K562 (cell line): Measurements from ENCODE around the gene MTHFS. TPM values are rescaled to one million over a fixed set of nuclear protein-coding genes. Genes with fewer than 3 reads are reported as not detected.

Experiments
- FIP1L1 ChIP-seq: fragments of 200-400 bp; formaldehyde crosslinking; IDR thresholded peaks from 2 replicates; pipeline ENCODE4 v1.6.1; 2018; ENCODE audit warnings: mild to moderate bottlenecking, low read depth, low read length; ENCODE audit not compliant: poor library complexity, severe bottlenecking
- HDAC1 ChIP-seq, 2 experiments: fragments of 450-650 bp; IDR thresholded peaks; 2 replicates each; pipeline ENCODE4 v1.6.1; 2016 to 2017; ENCODE audit warnings: inconsistent platforms in 1 of 2, mild to moderate bottlenecking in 1 of 2, moderate library complexity in 1 of 2
- KAT2B ChIP-seq: IDR thresholded peaks from one replicate; pipeline ENCODE4 v1.6.1; 2012; ENCODE audit warnings: low read depth, mild to moderate bottlenecking, control low read depth, inconsistent platforms, low read length, moderate library complexity
- MAFG ChIP-seq: fragments of 450-650 bp; conservative IDR thresholded peaks from 2 replicates; pipeline ENCODE4 v1.6.1; 2016; ENCODE audit warnings: missing genetic modification characterization, missing compliant biosample characterization
- MTA1 ChIP-seq: fragments of 450-650 bp; IDR thresholded peaks from 2 replicates; pipeline ENCODE4 v1.6.1; 2017; ENCODE audit warnings: borderline replicate concordance
- NBN ChIP-seq: fragments of 450-650 bp; IDR thresholded peaks from 2 replicates; pipeline ENCODE4 v1.6.1; 2016; ENCODE audit warnings: low read depth, mild to moderate bottlenecking
- NCOA2 ChIP-seq, 2 experiments: fragments of 450-650 bp; IDR thresholded peaks; 2 replicates each; pipeline ENCODE4 v1.6.1; 2018; ENCODE audit warnings: mild to moderate bottlenecking in 2 of 2, moderate library complexity in 1 of 2; ENCODE audit not compliant: partially characterized antibody in 2 of 2
- NR2C2 ChIP-seq, 2 experiments: fragments of 200-800 bp in 1 of 2; sonication (Bioruptor generic) in 1 of 2; sonication (generic) in 1 of 2; formaldehyde crosslinking in 1 of 2; IDR thresholded peaks; 2 replicates each; pipeline versions ENCODE4 v1.6.1 to v1.8.0; 2016 to 2022; ENCODE audit warnings: mild to moderate bottlenecking in 1 of 2, missing compliant biosample characterization in 1 of 2, missing genetic modification characterization in 1 of 2, missing genetic modification reagents in 1 of 2
- SRSF9 ChIP-seq: fragments of 200-400 bp; formaldehyde crosslinking; IDR thresholded peaks from 2 replicates; pipeline ENCODE4 v1.6.1; 2017; ENCODE audit warnings: low read depth, low read length, borderline replicate concordance
- TBL1XR1 ChIP-seq, 2 experiments: IDR thresholded peaks; 2 replicates each; pipeline ENCODE4 v1.6.1; 2012; ENCODE audit warnings: improper control_type of control experiment in 2 of 2, low read length in 2 of 2, mild to moderate bottlenecking in 1 of 2
- TRIM24 ChIP-seq, 2 experiments: fragments of 450-650 bp; IDR thresholded peaks; 2 replicates each; pipeline ENCODE4 v1.6.1; 2016
- U2AF1 ChIP-seq: fragments of 200-400 bp; formaldehyde crosslinking; optimal IDR thresholded peaks from 2 replicates; pipeline ENCODE3; 2017; ENCODE audit warnings: mild to moderate bottlenecking, low read depth, low read length, moderate library complexity
- ZNF584 ChIP-seq: fragments of 200-800 bp; sonication (Bioruptor generic); IDR thresholded peaks from 2 replicates; pipeline ENCODE4 v1.6.1; 2016; ENCODE audit warnings: low read depth, mild to moderate bottlenecking, missing genetic modification characterization, missing compliant biosample characterization
- polyA plus RNA-seq, 8 experiments: library from polyadenylated mRNA; depleted of rRNA in 4 of 8; stranded (reverse) in 5 of 8; unstranded in 3 of 8; fragments of >200 nt; fragmentation: Nextera tagmentation in 2 of 8; fragmentation: Illumina TruSeq in 1 of 8; extraction: Ambion mirVana in 2 of 8; extraction: Trizol in 1 of 8; gene quantifications; 2 replicates each; pipeline versions ENCODE4 v1.2.1 to v1.2.3, GENCODE V29; 2011 to 2014; ENCODE audit warnings: inconsistent platforms in 1 of 8, missing spikeins in 1 of 8
- total RNA-seq, 7 experiments: library from RNA; depleted of rRNA in 6 of 7; stranded (reverse); fragments of >200 nt in 6 of 7; fragmentation: Illumina TruSeq in 2 of 7; extraction: Trizol in 2 of 7; gene quantifications; 2 replicates each; pipeline versions ENCODE4 v1.2.1 to v1.2.3, GENCODE V29; 2011 to 2021; ENCODE audit warnings: low replicate concordance in 1 of 7
- TF ChIP-seq, protein P1 (sequence below): sonication (generic); formaldehyde crosslinking; IDR thresholded peaks from 2 replicates; pipeline ENCODE4 v1.8.1; 2023; ENCODE audit warnings: mild to moderate bottlenecking, missing genetic modification reagents
- TF ChIP-seq, protein P2 (sequence below): fragments of 450-650 bp; formaldehyde crosslinking; IDR thresholded peaks from 2 replicates; pipeline ENCODE4 v1.4.0; 2022; ENCODE audit warnings: mild to moderate bottlenecking, moderate library complexity
- TF ChIP-seq, protein P3 (sequence below): fragments of 250-450 bp; sonication (Bioruptor Pico); IDR thresholded peaks from 2 replicates; pipeline ENCODE4 v1.8.0; 2022; ENCODE audit warnings: inconsistent platforms
- TF ChIP-seq, protein P4 (sequence below): fragments of 450-650 bp; conservative IDR thresholded peaks from 2 replicates; pipeline ENCODE4 v1.6.1; 2016; ENCODE audit warnings: missing genetic modification characterization, low read depth, mild to moderate bottlenecking, missing compliant biosample characterization, moderate library complexity
- TF ChIP-seq, protein P5 (sequence below): fragments of 250-450 bp; sonication (Bioruptor Pico); IDR thresholded peaks from 2 replicates; pipeline ENCODE4 v1.4.0; 2020; ENCODE audit warnings: mild to moderate bottlenecking, moderate library complexity

The MTHFS gene
- total and polyA plus RNA-seq, 9 of the 15 experiments (the other 6 are each of a cell fraction or from before 2014, with no cell fraction given) = 17.8 to 79.3 (median 41.7) TPM

DNA sequence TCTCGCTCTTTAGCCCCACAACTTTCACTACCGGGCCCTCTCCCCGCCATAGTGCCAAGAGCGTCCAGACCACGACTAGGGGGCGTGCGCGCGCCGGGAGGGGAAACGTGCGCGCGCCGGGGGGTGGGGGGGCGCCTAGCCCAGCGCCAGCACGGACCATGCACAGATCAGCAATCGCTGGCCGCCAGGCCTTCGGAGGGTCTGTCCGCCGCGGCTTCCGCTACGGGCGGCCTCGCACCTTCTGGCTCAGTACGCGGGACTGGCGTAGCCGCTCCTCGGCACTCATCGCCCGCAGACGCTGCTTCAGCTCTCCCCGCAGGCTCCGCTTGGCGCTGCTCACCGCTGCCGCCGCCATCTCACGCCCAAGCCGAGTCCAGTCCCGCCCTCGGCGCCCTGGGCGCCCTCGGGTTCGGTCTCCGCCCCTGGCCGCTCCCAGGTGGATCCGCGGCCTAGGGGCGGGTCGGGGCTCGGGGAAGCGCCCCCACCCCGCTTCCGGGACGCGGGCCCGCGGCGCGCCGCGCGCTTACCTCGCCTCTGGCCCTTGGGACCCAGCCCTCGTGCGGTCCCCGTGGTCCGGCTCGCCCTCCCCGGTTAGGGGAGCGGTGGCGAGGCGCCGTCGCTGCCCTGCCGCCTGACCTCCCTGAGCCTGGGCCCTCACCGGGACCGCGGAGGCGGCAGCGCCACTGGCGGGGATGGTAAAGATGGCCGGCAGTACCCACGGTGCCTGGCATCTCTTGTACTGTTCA lies at the start of gene MTHFS (continued):
- TF ChIP-seq, protein P1, sequence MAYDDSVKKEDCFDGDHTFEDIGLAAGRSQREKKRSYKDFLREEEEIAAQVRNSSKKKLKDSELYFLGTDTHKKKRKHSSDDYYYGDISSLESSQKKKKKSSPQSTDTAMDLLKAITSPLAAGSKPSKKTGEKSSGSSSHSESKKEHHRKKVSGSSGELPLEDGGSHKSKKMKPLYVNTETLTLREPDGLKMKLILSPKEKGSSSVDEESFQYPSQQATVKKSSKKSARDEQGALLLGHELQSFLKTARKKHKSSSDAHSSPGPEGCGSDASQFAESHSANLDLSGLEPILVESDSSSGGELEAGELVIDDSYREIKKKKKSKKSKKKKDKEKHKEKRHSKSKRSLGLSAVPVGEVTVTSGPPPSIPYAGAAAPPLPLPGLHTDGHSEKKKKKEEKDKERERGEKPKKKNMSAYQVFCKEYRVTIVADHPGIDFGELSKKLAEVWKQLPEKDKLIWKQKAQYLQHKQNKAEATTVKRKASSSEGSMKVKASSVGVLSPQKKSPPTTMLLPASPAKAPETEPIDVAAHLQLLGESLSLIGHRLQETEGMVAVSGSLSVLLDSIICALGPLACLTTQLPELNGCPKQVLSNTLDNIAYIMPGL = no peak
- TF ChIP-seq HDAC1 (IDR thresholded peaks at IDR 0.05) (peak in 1 of 2 experiments; percentile 36; a peak in 1 of 4 replicates), ZNF584 (CRISPR knock-in tag) (no peak), NCOA2 (IDR thresholded peaks at IDR 0.05; ENCODE audit: partially characterized antibody in 2 of 2) (no peak), U2AF1 (peak; percentile 84), TRIM24 (IDR thresholded peaks at IDR 0.05) (no peak), FIP1L1 (peak; percentile 83), MTA1 (no peak), SRSF9 (no peak), NR2C2 (CRISPR knock-in tag; IDR thresholded peaks at IDR 0.05) (no peak), NR2C2 (tag; IDR thresholded peaks at IDR 0.05) (peak; percentile 84), TBL1XR1 (IDR thresholded peaks at IDR 0.05; ENCODE audit: low read length in 2 of 2) (peak in 1 of 2 experiments; percentile 27; a peak in 1 of 4 replicates), NBN (no peak; the same call in 1 of the 2 replicates), MAFG (no peak), KAT2B (no peak)
- TF ChIP-seq, protein P2, sequence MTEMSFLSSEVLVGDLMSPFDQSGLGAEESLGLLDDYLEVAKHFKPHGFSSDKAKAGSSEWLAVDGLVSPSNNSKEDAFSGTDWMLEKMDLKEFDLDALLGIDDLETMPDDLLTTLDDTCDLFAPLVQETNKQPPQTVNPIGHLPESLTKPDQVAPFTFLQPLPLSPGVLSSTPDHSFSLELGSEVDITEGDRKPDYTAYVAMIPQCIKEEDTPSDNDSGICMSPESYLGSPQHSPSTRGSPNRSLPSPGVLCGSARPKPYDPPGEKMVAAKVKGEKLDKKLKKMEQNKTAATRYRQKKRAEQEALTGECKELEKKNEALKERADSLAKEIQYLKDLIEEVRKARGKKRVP = no peak
- TF ChIP-seq, protein P3, sequence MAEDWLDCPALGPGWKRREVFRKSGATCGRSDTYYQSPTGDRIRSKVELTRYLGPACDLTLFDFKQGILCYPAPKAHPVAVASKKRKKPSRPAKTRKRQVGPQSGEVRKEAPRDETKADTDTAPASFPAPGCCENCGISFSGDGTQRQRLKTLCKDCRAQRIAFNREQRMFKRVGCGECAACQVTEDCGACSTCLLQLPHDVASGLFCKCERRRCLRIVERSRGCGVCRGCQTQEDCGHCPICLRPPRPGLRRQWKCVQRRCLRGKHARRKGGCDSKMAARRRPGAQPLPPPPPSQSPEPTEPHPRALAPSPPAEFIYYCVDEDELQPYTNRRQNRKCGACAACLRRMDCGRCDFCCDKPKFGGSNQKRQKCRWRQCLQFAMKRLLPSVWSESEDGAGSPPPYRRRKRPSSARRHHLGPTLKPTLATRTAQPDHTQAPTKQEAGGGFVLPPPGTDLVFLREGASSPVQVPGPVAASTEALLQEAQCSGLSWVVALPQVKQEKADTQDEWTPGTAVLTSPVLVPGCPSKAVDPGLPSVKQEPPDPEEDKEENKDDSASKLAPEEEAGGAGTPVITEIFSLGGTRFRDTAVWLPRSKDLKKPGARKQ (CRISPR knock-in tag) = no peak
- TF ChIP-seq, protein P4, sequence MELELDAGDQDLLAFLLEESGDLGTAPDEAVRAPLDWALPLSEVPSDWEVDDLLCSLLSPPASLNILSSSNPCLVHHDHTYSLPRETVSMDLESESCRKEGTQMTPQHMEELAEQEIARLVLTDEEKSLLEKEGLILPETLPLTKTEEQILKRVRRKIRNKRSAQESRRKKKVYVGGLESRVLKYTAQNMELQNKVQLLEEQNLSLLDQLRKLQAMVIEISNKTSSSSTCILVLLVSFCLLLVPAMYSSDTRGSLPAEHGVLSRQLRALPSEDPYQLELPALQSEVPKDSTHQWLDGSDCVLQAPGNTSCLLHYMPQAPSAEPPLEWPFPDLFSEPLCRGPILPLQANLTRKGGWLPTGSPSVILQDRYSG (tag) = no peak
- TF ChIP-seq, protein P5, sequence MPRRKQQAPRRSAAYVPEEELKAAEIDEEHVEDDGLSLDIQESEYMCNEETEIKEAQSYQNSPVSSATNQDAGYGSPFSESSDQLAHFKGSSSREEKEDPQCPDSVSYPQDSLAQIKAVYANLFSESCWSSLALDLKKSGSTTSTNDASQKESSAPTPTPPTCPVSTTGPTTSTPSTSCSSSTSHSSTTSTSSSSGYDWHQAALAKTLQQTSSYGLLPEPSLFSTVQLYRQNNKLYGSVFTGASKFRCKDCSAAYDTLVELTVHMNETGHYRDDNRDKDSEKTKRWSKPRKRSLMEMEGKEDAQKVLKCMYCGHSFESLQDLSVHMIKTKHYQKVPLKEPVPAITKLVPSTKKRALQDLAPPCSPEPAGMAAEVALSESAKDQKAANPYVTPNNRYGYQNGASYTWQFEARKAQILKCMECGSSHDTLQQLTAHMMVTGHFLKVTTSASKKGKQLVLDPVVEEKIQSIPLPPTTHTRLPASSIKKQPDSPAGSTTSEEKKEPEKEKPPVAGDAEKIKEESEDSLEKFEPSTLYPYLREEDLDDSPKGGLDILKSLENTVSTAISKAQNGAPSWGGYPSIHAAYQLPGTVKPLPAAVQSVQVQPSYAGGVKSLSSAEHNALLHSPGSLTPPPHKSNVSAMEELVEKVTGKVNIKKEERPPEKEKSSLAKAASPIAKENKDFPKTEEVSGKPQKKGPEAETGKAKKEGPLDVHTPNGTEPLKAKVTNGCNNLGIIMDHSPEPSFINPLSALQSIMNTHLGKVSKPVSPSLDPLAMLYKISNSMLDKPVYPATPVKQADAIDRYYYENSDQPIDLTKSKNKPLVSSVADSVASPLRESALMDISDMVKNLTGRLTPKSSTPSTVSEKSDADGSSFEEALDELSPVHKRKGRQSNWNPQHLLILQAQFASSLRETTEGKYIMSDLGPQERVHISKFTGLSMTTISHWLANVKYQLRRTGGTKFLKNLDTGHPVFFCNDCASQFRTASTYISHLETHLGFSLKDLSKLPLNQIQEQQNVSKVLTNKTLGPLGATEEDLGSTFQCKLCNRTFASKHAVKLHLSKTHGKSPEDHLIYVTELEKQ (CRISPR knock-in tag) = no peak
